WTC11 (cell line): Measurements from ENCODE around the gene TNIK. TPM values are rescaled to one million over a fixed set of nuclear protein-coding genes. Genes with fewer than 3 reads are reported as not detected.

Experiments
- ATAC-seq: fragments of 200-7000 bp; cut with Tn5 transposase; 2 replicates; pipeline ENCODE4 v1.10.0; 2021; ENCODE audit warnings: mild to moderate bottlenecking, moderate library complexity
- CTCF ChIA-PET: fragments of 300-600 bp; sonication (Branson Sonifier 250); formaldehyde crosslinking; loops from one replicate; lab custom pipeline; 2021; ENCODE audit warnings: antibody characterized with exemption; lab: Charles Lee
- POLR2A ChIA-PET: fragments of 350-600 bp; sonication (Branson Sonifier 250); formaldehyde crosslinking; loops from one replicate; lab custom pipeline; 2021; ENCODE audit warnings: antibody characterized with exemption; lab: Charles Lee
- DNase-seq: peaks from one replicate; pipeline ENCODE4 v3.0.0; 2021; ENCODE audit warnings: low spot score
- H3K27ac Mint-ChIP-seq: 2 replicates; pipeline ENCODE4 v1.8.0; 2021; ENCODE audit warnings: mixed read lengths
- H3K27me3 Mint-ChIP-seq: 2 replicates; pipeline ENCODE4 v1.8.0; 2021; ENCODE audit warnings: low read depth, mild to moderate bottlenecking, moderate library complexity, mixed read lengths
- H3K36me3 Mint-ChIP-seq: 2 replicates; pipeline ENCODE4 v1.8.0; 2021; ENCODE audit warnings: mixed read lengths
- H3K4me1 Mint-ChIP-seq: 2 replicates; pipeline ENCODE4 v1.8.0; 2022; ENCODE audit warnings: mixed read lengths
- H3K4me3 Mint-ChIP-seq: 2 replicates; pipeline ENCODE4 v1.8.0; 2021; ENCODE audit warnings: mild to moderate bottlenecking, moderate library complexity, mixed read lengths
- H3K9me3 Mint-ChIP-seq: 2 replicates; pipeline ENCODE4 v1.8.0; 2021; ENCODE audit warnings: mixed read lengths
- AR ChIP-seq: fragments of 250-450 bp; sonication (Bioruptor Pico); IDR thresholded peaks from 2 replicates; pipeline ENCODE4 v1.9.0; 2021; ENCODE audit warnings: mild to moderate bottlenecking
- ATF2 ChIP-seq: sonication (generic); formaldehyde crosslinking; IDR thresholded peaks from 2 replicates; pipeline ENCODE4 v1.8.1; 2022; ENCODE audit warnings: low read depth, missing genetic modification reagents, borderline replicate concordance
- ATF6 ChIP-seq: sonication (generic); formaldehyde crosslinking; IDR thresholded peaks from 2 replicates; pipeline ENCODE4 v1.8.1; 2023; ENCODE audit warnings: mild to moderate bottlenecking, missing genetic modification reagents
- CTCF ChIP-seq: fragments of 200-600 bp; IDR thresholded peaks from 2 replicates; pipeline ENCODE4 v1.8.0; 2022; ENCODE audit warnings: antibody characterized with exemption
- ERG ChIP-seq: fragments of 250-450 bp; sonication (Bioruptor Pico); IDR thresholded peaks from 2 replicates; pipeline ENCODE4 v1.8.0; 2021; ENCODE audit warnings: mild to moderate bottlenecking
- FOXP4 ChIP-seq: sonication (generic); formaldehyde crosslinking; IDR thresholded peaks from 2 replicates; pipeline ENCODE4 v1.8.0; 2022; ENCODE audit warnings: mild to moderate bottlenecking, missing genetic modification reagents
- HMGA2 ChIP-seq: fragments of 250-450 bp; sonication (Bioruptor Pico); IDR thresholded peaks from 2 replicates; pipeline ENCODE4 v1.4.0; 2021; ENCODE audit warnings: mild to moderate bottlenecking, moderate library complexity
- IRF2 ChIP-seq: sonication (generic); formaldehyde crosslinking; IDR thresholded peaks from 2 replicates; pipeline ENCODE4 v1.8.0; 2022; ENCODE audit warnings: low read depth, missing genetic modification reagents, borderline replicate concordance
- JUN ChIP-seq: sonication (generic); formaldehyde crosslinking; IDR thresholded peaks from 2 replicates; pipeline ENCODE4 v1.8.0; 2023; ENCODE audit warnings: mild to moderate bottlenecking, missing genetic modification reagents
- NFYB ChIP-seq: sonication (generic); formaldehyde crosslinking; conservative IDR thresholded peaks from 2 replicates; pipeline ENCODE4 v1.8.0; 2022; ENCODE audit warnings: low read depth, missing genetic modification reagents
- STAT6 ChIP-seq: sonication (generic); formaldehyde crosslinking; conservative IDR thresholded peaks from 2 replicates; pipeline ENCODE4 v1.8.1; 2023; ENCODE audit warnings: mild to moderate bottlenecking, low read depth, missing genetic modification reagents, moderate library complexity
- TEAD4 ChIP-seq: sonication (generic); formaldehyde crosslinking; IDR thresholded peaks from 2 replicates; pipeline ENCODE4 v1.8.0; 2022; ENCODE audit warnings: mild to moderate bottlenecking, missing genetic modification reagents
- TP53 ChIP-seq: sonication (generic); formaldehyde crosslinking; IDR thresholded peaks from 2 replicates; pipeline ENCODE4 v1.8.1; 2023; ENCODE audit warnings: mild to moderate bottlenecking, missing genetic modification reagents
- ZBTB21 ChIP-seq: sonication (generic); formaldehyde crosslinking; IDR thresholded peaks from 2 replicates; pipeline ENCODE4 v1.8.1; 2023; ENCODE audit warnings: mild to moderate bottlenecking, missing genetic modification reagents, borderline replicate concordance
- total RNA-seq: library from RNA; stranded (reverse); gene quantifications from 3 replicates; pipeline ENCODE4 v1.2.3, GENCODE V29; 2021

TNIK gene
- total RNA-seq, 1 experiment from 2014 or later: 50.3 TPM

DNA sequence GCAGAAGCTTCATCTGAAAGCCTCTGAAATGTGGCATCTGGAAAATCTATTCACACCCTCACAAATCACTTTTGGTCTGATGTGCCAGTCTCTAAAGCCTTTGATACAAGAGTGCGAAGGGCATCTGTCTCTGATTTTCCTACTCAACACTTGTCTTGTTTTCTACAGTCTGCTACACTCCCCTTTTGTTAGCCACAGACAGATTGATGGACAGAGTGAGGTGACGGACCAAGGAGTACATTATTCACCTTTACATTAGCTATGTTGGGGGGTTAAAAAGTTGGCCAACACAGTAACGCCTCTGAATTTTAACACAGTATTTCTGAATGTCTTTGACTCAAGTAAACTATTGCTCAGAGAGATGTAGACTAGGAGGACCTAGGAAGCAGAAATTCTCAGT lies 63.1 kb downstream of the TNIK start (continued):
- TF ChIP-seq STAT6 (no peak), TEAD4 (CRISPR knock-in tag) (no peak), ZBTB21 (CRISPR knock-in tag) (no peak)

GRCh38 chr3:171396048-171396447 lies 64.2 kb downstream of the TNIK start:
- Mint-ChIP-seq H3K4me1 (peaks cover 70% of the 10 kb centered on the region), H3K36me3 (peaks cover 11% of the 10 kb centered on the region), H3K9me3 (peaks cover 11% of the 10 kb centered on the region), H3K27me3 (no peaks in the 10 kb centered on the region), H3K4me3 (no peak overlapping the region), H3K27ac (peak overlapping the region; percentile 75)
- TF ChIP-seq ERG (CRISPR knock-in tag) (no peak), NFYB (CRISPR knock-in tag) (no peak), HMGA2 (no peak), CTCF (no peak), IRF2 (no peak)
- no peak for ATAC-seq
- POLR2A ChIA-PET: no interaction called here
- CTCF ChIA-PET: no interaction called here
- DNase-seq: no peak

GRCh38 chr3:171393032-171393744 lies 67.0 kb downstream of the TNIK start:
- POLR2A ChIA-PET: no interaction called here
- CTCF ChIA-PET: interaction anchor here (0.9 to 2.3 kb wide), 4 partner anchors 10 to 61 kb away, joined by 3 to 9 read pairs (median 5); no protein-coding TSS in a partner anchor
- ATAC-seq: peak; percentile 88
- Mint-ChIP-seq H3K4me1 (peaks cover 84% of the 10 kb centered on the region), H3K27me3 (no peaks in the 10 kb centered on the region), H3K9me3 (peaks cover 16% of the 10 kb centered on the region), H3K36me3 (peaks cover 17% of the 10 kb centered on the region), H3K4me3 (peak overlapping the region; percentile 11), H3K27ac (peak overlapping the region; percentile 97)
- DNase-seq: peak; percentile 42
- TF ChIP-seq IRF2: no peak
- no peak for TF ChIP-seq AR (CRISPR knock-in tag)
- TF ChIP-seq FOXP4: no peak
- no peak for TF ChIP-seq ERG (CRISPR knock-in tag)
- TF ChIP-seq ATF6 (CRISPR knock-in tag): no peak
- TF ChIP-seq ATF2: no peak
- TF ChIP-seq TP53 (CRISPR knock-in tag): no peak
- no peak for TF ChIP-seq JUN (CRISPR knock-in tag)
